ENCODE results near the gene TMEM239.
"Not testable (repeated sequence)": the region's sequence is repeated elsewhere in the genome, so short reads cannot be mapped to it uniquely, and the experiment has no call there.

The TMEM239 gene

DNA sequence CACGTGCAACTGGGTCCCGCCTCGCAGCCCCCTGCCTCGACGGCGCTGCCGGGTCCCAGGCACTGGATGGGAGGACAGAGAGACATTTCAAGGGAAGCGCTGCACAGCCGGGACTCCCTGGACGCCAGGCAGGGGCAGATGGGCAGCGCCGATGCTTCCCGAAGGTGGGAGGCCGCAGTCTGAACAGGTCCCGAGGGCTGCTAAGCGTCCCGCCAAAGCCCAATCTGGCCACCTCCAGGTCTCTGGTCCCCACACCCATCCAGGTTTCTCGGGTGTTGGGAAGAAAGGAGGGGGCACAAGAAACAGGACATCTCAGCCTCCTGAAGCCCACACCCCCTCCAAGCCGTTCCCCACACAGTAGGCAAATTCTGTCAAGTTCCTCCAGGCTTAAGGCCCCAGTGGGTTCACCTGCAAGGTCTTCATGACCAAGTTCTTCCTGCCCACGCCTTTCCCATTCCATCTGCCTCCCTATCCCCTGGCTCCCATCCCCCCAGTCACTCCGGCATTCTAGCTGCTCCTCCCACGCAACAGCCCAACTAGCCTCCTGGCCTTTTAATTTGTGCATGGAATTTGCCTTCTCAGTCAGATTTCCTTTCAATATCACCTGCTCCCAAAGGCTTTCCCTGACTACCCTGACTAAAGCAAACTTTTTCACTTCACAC is 10.3 kb upstream of the TMEM239 start:
- in situ Hi-C loops (cut with MboI; ENCODE audit: low sequenced_read_pairs, unreplicated experiment) = no loop called here

GRCh38 chr20:2806351-2806701 is 9.8 kb upstream of the TMEM239 start:
- in situ Hi-C loops (cut with MboI; ENCODE audit: low sequenced_read_pairs, unreplicated experiment) = no loop called here
- peak; percentile 15 for DNase-seq (ENCODE audit: low spot score)
- no peak for TF ChIP-seq CTCF (IDR thresholded peaks at IDR 0.05; ENCODE audit: borderline replicate concordance, control extremely low read depth, extremely low read depth, insufficient read depth, missing control alignments)

More for the DNA sequence above, 10.3 kb upstream of the TMEM239 start:
- TF ChIP-seq CTCF (IDR thresholded peaks at IDR 0.05; ENCODE audit: borderline replicate concordance, control extremely low read depth, extremely low read depth, insufficient read depth, missing control alignments) = no peak
- DNase-seq (ENCODE audit: low spot score) = peak; percentile 12

GRCh38 chr20:2807019-2807418 is 9.1 kb upstream of the TMEM239 start:
- DNase-seq (ENCODE audit: low spot score) = no peak
- in situ Hi-C loops (cut with MboI; ENCODE audit: low sequenced_read_pairs, unreplicated experiment) = no loop called here
- TF ChIP-seq CTCF (IDR thresholded peaks at IDR 0.05; ENCODE audit: borderline replicate concordance, control extremely low read depth, extremely low read depth, insufficient read depth, missing control alignments) = no peak

- DNase-seq (ENCODE audit: low spot score); in situ Hi-C loops (cut with MboI; ENCODE audit: low sequenced_read_pairs, unreplicated experiment): not testable (repeated sequence)
Measured at GRCh38 chr20:2807929-2808328, 8.2 kb upstream of the TMEM239 start.

- in situ Hi-C loops (cut with MboI; ENCODE audit: low sequenced_read_pairs, unreplicated experiment) = no loop called here
- TF ChIP-seq CTCF (IDR thresholded peaks at IDR 0.05; ENCODE audit: borderline replicate concordance, control extremely low read depth, extremely low read depth, insufficient read depth, missing control alignments) = no peak
- DNase-seq (ENCODE audit: low spot score) = no peak
Measured at GRCh38 chr20:2809690-2810089, 6.5 kb upstream of the TMEM239 start.

DNA sequence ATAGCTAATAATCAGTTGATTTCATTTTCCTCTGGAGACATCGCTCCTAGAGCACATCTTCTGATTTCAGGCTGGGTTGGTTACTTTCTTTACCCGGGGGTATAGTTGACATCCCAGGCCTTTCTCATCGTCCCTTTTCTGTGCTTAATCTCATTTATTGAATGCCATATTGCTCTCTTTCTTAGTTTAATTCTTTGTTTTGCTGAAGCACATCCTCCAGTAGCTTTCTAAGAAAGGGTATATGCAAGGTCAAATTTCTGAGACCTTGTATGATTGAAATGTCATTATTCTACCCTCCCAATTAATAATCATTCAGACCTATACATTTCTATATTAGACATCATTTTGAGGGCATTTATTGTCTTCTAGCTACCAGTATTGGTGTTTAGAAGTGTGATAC is 4.0 kb upstream of the TMEM239 start:
- in situ Hi-C loops (cut with MboI; ENCODE audit: low sequenced_read_pairs, unreplicated experiment) = no loop called here
- TF ChIP-seq CTCF (IDR thresholded peaks at IDR 0.05; ENCODE audit: borderline replicate concordance, control extremely low read depth, extremely low read depth, insufficient read depth, missing control alignments) = no peak
- DNase-seq (ENCODE audit: low spot score) = no peak

- TF ChIP-seq CTCF (IDR thresholded peaks at IDR 0.05; ENCODE audit: borderline replicate concordance, control extremely low read depth, extremely low read depth, insufficient read depth, missing control alignments) = no peak
- no peak for DNase-seq (ENCODE audit: low spot score)
- in situ Hi-C loops (cut with MboI; ENCODE audit: low sequenced_read_pairs, unreplicated experiment) = no loop called here
Measured at GRCh38 chr20:2814076-2814475, 2.1 kb upstream of the TMEM239 start.

All from GM13976 (cell line).